SIG-M5 treated with dmso at 0.1 percent for 504 hours (cell line): ENCODE results near the gene TUT4.

Source experiments
- DNase-seq: peaks from one replicate; lab custom pipeline; 2025; ENCODE audit not compliant: unreplicated experiment; lab: John Stamatoyannopoulos, UW

TUT4 gene

GRCh38 chr1:52472384-52472783 lies 80.5 kb downstream of the TUT4 start:
- no peak for DNase-seq

- no peak for DNase-seq
Measured at GRCh38 chr1:52469108-52469507, 83.8 kb downstream of the TUT4 start.

DNA sequence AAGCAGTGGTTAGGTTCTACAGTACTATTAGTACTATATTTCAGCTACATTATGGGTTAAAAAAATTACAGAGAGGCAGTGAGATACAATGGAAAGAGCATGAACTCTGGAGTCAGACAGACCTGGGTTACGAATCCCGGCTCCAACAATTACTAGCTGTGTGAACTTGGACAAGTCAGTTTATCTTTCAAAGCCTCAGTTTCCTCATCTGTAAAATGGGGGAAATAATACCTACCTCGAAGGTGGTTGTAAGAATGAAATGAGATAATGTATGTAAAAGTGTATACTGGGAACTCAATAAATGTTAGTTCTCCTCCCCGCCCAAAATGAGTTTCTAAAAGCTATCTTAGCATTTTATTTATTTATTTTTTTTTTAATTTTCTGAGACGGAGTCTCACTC lies 89.0 kb downstream of the TUT4 start:
- no peak for DNase-seq

DNA sequence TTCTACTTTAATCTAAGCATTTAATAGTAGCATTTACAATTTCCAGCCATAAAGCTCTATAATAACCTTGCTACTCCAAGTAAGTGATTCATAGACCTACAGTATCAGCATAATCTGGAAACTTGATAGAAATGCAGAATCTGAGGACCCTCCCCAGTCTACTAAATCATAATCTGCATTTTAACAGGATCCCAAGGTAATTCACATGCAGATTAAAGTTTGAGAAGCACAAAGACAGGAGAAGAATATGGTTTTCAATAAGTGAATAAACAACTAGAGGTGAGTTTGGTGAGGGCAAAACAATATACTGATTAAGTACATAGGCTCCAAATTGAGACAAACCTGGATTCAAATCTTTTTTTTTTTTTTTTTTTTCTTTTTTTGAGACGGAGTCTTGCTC lies 91.1 kb downstream of the TUT4 start:
- DNase-seq = no peak

DNA sequence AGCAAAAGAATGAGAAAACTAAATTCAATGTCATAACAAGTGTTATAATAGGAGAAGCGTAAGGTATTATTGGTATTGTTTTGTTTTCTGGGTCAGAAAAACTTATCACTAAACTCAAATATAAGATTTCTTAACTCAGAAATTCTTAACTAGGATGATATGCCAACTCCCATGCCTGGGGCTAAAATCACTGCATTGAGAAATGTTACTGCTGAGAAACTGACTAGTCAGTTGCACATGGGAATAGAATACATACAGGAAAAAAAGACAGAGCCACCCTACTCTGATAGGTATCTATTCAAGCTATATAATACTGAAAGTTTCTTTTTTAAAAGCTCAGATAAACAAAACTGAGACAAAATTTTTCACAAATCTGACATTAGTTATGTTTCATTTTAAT lies 92.2 kb downstream of the TUT4 start:
- DNase-seq = no peak

DNA sequence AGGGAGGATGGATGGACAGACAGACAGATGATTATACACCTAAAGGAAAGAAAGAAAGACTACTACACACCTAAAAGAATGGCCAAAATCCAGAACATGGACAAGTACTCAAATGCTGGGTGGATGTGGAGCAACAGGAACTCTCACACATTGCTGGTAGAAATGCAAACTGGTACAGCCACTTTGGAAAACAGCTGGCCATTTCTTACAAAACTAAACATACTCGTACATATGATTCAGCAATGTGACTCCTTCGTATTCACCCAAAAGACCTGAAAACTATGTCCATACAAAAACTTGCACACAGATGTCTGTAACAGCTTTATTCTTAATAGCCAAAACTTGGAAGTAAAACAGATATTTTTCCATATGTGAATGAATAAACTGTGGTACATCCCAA lies 97.2 kb downstream of the TUT4 start:
- DNase-seq = no peak

DNA sequence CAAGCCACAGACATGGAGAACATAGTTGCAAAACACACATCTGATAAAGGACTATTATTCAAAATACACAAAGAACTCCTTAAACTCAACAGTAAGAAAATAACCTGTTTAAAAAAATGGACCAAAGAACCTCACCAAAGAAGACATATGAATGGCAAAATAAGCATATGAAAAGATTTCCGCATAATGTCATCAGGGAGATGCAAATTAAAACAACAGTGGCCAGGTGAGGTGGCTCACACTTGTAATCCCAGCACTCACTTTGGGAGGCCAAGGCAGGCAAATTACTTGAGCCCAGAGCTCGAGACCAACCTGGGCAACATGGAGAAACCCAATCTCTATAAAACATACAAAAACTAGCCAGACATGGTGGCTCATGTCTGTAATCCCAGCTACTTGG lies 98.1 kb downstream of the TUT4 start:
- no peak for DNase-seq

DNA sequence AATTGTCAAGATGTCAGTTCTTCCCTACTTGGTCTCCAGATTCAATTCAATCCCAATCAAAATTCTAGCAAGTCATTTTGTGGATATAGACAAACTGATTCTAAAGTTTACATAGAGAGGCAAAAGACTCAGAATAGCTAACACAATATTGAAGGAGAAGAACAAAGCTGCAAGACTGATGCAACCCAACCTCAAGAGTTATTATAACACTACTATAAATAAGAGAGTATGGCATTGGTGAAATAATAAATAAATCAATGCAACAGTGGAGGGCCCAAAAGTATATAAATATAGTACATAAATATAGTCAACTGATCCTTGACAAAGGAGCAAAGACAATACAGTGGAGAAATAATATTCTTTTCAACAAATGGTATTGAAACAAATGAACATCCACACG lies 98.8 kb downstream of the TUT4 start:
- no peak for DNase-seq

DNA sequence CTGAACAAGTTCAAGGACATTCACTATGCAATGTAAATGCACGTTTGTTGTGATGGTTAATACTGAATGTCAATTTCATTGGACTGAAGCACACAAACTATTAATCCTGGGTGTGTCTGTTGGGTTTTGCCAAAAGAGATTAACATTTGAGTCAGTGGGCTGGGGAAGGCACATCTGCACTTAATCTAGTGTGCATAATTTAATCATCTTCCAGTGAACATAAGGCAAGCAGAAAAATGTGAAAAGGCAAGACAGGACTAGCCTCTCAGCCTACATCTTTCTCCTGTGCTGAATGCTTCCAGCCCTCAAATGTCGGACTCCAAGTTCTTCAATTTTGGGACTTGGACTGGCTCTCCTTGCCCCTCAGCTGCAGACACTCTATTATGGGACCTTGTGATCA lies 108.4 kb downstream of the TUT4 start:
- DNase-seq = no peak

DNA sequence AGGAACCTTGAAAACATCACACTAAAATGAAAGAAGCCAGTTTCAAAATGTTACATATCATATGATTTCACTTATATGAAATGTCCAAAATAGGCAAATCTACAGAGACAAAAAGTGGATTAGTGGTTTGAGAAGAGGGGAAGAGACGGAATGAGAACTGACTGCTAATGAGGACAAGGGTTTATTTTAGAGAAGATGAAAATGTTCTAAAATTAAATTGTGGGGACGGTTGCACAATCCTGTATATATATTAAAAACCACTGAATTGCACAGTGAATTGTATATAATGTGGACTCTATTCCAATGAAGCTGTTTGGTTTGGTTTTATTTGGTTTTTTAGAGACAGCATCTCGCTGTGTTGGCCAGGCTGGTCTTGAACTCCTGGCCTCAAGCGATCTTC lies 112.9 kb downstream of the TUT4 start:
- peak; percentile 64 for DNase-seq

- DNase-seq = no peak
Measured at GRCh38 chr1:52436817-52437216, 116.1 kb downstream of the TUT4 start.

DNA sequence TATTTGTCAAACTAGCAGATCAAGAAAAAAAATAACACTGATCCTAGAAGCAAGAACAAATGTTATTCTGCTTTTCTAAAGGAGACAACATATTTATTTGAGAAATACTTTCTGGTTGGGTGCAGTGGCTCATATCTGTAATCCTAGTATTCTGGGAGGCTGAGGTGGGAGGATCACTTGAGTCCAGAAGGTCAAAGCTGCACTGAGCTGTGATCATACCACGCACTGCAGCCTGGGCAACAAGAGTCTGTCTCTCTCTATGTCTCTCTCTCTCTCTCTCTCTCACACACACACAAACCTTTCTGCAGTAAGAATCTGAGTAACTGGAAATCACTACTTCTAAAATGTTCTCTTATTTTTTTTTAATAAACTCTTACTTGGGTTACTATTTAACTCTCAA lies 117.2 kb downstream of the TUT4 start:
- no peak for DNase-seq

- no peak for DNase-seq
Measured at GRCh38 chr1:52435211-52435610, 117.7 kb downstream of the TUT4 start.

GRCh38 chr1:52432807-52433206 lies 120.1 kb downstream of the TUT4 start:
- no peak for DNase-seq

- DNase-seq = no peak
Measured at GRCh38 chr1:52427152-52427551, 125.7 kb downstream of the TUT4 start.

DNA sequence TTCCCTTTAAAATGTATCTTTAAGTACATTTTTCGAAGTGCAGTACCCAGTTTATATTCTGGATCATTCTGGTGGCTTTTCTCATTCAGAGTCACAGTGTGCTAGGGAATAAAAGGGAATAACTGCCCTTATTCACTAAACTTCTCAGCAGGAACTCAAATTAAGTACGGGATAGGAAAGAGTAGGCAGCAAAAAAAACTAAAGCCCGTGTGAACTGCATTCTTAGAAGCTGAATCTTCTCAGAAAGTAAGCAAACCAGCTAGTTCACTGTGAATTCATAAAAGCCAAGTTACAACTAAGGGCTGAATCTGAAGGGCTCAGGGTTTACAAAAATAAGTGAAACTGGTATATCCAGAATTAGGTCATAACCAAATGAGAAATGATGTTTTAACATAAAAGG lies 126.5 kb downstream of the TUT4 start:
- no peak for DNase-seq

GRCh38 chr1:52424813-52425212 lies 128.1 kb downstream of the TUT4 start:
- no peak for DNase-seq

DNA sequence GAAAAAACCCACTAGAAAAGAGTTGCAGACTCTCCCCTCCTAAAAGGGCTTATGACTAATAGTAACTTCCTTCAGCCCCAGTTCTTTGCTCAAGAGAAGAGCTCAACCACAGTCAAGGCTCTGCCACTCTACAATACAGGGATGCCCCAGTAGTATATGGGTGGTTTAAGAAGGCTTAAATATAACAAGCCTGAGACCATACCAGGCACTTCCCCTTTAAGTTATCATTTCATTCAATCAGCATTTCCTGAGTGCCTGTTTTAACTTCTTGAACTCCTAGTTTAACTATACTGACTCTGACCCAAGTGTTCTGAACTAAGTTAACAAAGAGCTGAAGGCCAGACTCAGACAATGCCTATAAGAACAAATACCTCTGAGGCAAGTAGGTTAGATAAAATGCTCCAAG lies 128.7 kb downstream of the TUT4 start:
- DNase-seq = peak; percentile 69

- DNase-seq = no peak
Measured at GRCh38 chr1:52423771-52424170, 129.1 kb downstream of the TUT4 start.

DNA sequence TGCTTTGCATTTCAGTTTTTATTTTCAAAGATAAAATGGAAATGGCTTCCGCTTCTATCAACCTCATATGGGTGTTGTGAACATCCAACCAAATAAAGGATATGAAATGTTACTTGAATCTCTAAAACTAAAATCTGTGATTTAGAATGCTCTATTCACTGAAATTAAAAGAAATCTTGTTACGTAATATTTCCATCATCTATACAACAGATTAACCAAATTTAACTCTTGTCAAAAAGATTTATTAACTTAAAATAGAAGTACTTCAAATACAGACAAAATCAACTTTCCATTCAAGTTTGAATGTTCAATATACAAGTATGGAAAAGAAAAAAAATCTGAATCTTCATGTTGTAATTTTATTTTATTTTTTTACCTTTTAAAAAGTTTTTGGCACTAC lies 129.8 kb downstream of the TUT4 start:
- no peak for DNase-seq

- no peak for DNase-seq
Measured at GRCh38 chr1:52420713-52421112, 132.2 kb downstream of the TUT4 start.

DNA sequence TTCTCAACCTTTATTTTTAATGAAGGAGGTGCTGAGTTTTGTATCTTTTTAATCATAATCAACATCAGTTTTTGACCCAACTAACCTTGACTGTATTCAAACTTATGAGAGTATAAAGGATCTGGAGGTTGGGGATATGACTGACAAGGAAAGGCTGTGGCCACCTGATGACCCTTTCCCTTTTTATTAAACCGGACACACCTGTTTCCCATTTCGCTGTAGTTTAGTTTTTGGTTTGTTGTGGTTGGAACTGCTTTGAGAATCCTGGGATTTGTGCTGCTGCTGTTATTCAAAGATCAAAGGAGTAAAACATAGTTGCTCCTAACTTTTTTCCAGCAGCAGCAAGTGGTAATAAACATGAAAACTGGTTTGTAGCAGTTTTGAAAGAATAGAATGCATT lies 136.1 kb downstream of the TUT4 start:
- DNase-seq = no peak

GRCh38 chr1:52414942-52415341 lies 137.9 kb downstream of the TUT4 start:
- no peak for DNase-seq

- DNase-seq = no peak
Measured at GRCh38 chr1:52413410-52413989, 139.4 kb downstream of the TUT4 start.
